GM21447 (cell line): ENCODE results near the gene CELA2B.
"Not testable (repeated sequence)": the region's sequence is repeated elsewhere in the genome, so short reads cannot be mapped to it uniquely, and the experiment has no call there.

Experiments used
- ATAC-seq: cut with Tn5 transposase; IDR thresholded peaks from one replicate; pipeline ENCODE4 v1.9.1; 2021; ENCODE audit not compliant: unreplicated experiment

The CELA2B gene

DNA sequence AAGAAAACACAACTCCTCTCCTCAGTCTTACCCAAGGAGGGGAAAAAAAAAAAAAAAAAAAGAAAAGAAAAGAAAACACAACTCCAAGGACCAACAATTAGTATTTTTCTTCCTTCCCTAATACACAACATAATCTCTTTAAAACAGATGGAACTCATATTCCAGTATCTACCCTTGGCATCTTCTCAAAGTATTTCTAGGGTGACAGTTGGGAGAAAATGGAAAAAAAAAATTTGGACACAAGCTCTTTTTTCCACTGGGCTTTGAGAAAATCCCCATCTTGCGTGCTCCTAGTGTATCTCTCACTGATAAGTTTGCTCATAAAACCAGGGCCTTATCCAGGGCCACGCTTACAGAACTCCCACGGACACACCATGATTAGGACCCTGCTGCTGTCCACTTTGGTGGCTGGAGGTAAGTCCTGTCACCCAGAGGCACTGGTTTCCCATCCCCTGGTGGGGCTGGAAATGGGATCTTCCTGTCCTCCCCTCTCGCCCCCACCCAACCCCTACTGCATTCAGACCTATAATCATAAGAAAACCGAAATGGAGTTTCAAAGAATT lies at the start of gene CELA2B:
Gene CELA2B, plus strand, starts transcription at position 353 of the 563 bp plus-strand sequence. Its CDS starts 22 bp downstream, at position 375.
- no peak for ATAC-seq

DNA sequence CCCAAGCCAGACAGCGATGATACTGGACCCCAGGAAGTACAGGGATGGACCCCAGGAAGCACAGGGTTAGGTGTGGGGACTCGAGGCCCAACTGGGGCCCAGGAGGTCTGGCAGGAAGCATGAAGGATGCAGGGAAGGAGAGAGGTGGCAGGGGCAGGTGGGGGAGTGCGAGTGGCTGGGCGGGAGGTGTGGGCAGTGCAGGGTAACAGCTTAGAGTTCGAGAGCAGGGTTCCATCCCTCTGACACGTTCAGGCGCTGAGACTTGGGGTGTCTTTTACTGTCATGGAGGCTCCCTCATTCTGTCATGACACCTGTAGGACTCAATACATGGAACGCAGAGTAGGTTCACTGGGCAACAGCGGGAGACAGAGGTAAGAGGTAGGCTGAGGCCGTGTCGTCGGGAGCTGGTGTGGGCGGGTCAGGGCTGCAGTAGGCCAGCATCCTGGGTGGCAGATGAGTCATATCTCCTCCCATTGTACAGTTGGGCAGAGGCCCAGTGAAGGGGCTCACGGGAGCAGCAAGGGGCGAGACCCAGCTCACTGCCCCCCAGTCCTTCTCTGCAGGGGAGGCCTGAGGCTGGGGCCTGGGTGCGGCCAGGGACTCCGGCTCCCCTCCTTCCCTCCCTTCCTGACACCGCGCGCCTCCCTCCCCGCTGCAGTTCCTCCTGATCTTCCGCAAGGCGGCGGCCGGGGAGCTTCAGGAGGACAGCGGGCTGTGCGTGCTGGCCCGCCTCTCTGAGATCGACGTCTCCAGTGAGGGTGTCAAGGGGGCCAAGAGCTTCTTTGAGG lies 49.2 kb upstream of the CELA2B start:
- no peak for ATAC-seq

DNA sequence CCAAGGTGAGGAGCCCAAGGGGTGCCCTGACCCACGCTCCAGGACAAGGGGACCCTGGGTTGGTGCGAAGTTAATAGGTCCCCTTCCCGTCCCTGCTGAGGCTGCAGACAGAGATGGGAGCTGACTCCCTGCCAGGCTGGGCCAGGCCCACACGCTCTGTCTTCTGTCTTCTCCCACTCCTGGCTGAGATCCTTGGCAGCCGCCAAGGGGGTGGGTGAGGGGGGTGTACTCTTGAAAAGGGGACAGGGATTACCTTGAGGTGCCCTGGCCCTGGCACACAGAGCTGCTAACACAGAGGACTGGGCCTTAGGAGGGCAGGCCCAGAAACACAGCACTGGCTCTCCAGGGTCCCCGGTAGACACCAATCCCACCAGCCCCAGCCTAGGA lies 48.6 kb upstream of the CELA2B start:
- ATAC-seq: no peak

DNA sequence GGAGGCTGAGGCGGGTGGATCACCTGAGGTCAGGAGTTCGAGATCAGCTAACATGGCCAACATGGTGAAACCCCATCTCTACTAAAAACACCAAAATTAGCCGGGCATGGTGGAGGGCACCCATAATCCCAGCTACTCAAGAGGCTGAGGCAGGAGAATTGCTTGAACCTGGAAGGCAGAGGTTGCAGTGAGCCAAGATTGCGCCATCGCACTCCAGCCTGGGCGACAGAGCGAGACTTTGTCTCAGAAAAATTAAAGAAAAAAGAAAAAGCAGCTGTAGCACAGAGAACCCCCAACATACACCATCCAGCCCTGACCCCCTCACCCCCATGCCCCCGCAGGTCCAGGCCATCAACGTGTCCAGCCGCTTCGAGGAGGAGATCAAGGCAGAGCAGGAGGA lies 47.7 kb upstream of the CELA2B start:
- not testable (repeated sequence) for ATAC-seq

DNA sequence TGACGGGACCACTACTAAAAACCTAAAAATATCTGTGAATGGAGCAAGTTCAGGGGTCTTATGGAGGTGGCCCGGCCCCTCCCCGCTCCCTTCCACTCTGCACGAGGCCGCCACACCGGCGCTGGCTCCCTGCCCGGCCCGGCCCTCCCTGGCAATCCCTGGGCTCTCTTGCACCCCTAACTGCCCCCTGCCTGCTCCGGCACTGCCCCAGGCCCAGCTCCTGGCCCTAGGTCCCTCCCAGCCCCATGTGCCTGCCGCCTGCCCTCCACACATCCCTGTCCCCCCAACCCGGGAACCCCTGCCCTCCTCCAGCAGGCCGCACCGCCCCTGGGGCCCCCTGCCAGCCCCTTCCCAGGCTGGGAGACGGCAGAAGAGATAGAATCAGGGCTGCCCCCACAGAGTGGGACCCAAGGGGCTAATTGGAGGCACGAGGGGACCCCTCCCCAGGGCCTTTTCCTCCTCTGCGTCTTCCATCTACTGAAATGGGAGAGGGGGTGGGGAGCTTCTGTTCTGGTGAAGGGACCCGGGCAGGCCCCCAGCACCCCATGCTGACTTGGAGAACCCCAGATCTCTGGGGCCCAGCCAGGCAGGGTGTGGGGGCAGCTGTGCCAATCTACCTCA lies 47.0 kb upstream of the CELA2B start:
- ATAC-seq: no peak

DNA sequence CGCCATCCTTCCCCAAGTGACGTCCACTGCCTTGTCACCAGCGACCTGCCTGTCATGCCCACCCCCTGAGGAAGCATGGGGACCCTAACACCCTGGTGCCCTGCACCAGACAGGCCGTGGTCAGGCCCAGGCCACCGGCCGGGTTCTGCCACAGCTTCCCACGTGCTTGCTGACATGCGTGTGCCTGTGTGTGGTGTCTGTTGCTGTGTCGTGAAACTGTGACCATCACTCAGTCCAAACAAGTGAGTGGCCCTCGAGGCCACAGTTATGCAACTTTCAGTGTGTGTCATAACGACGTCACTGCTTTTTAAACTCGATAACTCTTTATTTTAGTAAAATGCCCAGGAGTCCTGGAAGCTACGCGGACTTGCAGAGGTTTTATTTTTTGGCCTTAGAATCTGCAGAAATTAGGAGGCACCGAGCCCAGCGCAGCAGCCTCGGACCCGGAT lies 46.2 kb upstream of the CELA2B start:
- no peak for ATAC-seq

DNA sequence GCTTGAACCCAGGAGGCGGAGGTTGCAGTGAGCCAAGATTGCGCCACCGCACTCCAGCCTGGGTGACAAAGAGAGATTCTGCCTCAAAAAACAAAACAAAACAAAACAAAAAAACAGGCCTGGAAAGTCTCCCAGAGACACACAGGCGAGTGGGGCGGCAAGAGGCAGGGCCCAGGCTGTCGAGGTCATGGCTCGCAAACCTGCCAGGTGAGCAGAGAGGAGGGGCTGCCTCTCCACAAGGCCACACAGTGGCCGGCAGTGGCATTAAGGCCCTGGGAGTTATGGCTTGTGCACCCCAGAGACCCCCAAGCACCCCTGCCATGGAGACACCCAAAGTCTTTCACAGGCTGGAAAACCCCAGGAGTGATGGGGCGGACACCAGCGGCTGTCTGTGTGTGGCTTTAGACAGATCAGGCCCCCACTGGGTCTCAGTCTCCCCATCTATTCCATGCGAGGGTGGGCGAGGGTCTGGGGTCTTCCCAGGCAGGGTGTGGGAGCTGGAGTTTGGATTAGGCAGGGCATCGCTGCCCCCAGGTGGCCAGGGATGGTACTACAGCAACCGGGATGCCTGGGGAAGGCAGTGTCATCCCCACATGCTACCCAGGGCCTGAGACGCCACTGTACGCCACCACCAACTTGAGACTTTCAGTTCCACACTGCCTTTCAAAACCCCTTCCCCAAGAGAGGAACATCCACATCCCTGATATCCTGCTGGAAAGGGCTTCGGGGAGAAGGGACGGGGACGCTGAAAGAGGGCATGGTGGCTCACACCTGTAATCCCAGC lies 44.9 kb upstream of the CELA2B start:
- ATAC-seq: no peak

DNA sequence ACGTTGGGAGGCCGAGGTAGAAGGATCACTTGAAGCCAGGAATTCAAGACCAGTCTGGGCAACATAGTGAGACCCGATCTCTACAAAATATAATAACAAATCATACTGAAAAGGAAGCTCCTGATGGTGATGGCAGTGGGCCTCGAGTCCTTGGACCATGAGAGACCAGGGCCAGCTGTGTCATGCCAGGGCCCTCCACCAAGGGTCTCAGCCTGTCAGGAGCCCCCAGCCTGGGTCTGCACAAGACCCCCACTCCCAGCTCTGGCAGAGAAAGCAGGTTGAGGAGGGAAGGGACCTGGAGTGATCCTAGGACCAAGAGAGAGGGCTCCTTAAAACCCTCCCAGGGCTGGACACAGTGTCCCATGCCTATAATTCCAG lies 44.3 kb upstream of the CELA2B start:
- ATAC-seq: no peak

DNA sequence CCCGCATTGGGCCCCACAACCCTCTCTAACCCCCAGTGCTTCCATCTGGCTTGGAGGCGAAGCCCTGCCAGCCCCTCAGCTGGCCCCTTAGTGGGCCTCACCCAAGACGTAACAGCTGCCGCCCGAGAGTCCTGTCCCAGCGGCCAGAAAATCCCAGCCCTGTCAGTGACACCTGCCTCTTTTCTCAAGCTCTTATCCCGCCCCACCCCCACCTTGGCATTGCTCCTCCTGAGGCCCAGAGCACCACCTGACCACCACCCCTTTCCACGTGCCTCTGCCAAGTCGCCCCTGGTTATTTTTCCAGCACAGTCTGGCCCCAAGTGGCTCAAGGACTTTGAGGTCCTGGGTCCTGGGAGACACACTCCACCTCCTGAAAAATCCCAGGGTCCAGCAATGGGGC lies 43.6 kb upstream of the CELA2B start:
- no peak for ATAC-seq

DNA sequence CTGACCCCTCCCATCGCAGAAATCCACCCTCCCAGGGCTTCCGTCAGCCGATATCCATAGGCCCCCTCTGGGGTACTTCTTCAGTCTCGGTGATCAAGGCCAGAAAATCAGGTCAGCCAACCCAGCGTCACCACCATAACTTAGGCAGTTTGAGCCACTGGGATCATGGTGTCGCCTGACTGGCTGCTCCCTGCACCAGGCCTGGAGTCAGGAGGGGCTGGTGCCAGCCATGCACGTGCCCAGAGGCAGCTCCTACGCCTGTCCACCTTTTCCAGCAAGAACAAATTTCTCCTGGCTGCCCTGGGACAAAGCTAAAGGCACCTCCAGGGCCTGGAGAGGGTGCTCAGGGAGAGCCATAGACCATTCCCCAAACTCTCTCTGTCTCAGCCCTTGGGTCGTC lies 42.4 kb upstream of the CELA2B start:
- ATAC-seq: no peak

DNA sequence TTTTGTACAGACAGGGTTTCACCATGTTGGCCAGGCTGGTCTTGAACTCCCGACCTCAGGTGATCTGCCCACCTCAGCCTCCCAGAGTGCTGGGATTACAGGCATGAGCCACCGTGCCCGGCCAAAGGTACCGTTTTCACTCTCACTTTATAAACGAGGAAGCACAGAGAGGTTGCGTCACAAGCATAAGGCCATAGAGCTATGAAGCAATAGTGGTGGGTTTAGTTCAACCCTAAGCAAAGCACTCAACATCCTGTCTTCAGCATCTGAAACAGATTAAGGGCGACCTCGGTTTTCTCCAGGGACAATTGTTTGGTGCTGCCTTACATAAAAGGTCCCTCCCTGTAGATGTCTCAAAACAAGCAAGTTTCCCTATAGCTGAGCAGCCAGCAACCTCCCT lies 41.2 kb upstream of the CELA2B start:
- ATAC-seq: not testable (repeated sequence)

DNA sequence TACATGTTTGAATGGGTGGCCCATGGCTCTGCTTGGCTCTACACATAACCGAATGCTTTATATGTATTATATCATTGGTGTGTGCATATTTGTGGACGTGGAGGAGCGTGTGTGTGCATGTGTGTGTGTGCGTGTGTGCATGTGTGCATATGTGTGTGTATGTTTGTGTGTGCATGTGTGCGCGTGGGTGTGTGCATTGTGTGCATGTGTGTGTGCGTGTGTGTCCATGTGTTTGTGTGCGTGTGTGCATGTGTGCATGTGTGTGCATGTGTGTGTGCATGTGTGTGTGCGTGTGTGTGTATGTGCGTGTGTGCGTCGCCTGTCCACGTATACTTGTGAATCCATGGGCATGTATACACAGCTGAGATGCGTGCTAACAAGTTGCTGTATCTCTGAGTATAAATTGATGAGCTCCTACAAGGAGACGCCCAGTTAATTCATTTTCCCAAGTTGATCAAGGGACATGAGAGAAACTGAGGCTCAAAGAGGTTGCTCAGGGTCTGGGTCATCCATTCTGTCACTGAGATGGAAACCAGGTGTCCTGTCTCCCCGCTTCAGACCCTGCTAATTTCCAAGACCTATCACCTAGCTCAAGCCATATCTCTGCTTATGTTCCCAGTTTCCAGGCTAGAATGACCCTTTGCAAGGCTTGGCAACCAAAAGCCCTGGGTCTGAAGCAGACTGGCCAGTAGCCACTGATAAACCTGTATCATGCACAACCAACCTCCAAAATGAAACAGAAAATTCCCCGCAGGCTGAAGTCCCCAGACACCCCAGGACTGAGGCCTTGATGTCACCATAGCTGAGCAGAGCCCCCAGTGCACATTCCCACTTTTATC lies 40.4 kb upstream of the CELA2B start:
- no peak for ATAC-seq

DNA sequence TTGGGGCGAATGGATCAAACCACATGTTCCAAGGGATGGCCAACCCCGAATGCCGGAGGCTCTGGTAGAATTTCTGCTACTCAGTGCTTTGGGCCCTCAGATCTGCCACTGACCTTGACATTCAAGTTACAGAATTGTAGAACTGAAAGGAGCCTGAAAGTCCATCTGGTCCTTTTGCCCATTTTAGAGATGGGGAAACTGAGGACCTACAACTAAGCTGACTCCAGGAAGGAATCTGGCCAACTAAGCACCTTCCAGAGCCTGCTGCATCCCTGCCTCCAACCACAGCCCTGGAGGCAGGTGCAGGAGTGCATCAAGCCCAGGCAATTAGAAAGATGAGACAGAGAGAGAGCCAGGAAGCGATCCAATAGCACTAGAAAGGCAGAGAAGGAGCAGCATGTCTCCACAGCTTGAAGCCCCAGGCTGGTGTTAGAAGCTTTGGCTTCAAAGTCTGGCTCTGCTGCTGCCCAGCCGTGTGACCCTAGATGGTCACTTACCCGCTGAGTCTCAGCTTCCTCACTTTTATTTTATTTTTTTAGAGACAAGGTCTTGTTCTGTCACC lies 38.9 kb upstream of the CELA2B start:
- ATAC-seq: no peak

DNA sequence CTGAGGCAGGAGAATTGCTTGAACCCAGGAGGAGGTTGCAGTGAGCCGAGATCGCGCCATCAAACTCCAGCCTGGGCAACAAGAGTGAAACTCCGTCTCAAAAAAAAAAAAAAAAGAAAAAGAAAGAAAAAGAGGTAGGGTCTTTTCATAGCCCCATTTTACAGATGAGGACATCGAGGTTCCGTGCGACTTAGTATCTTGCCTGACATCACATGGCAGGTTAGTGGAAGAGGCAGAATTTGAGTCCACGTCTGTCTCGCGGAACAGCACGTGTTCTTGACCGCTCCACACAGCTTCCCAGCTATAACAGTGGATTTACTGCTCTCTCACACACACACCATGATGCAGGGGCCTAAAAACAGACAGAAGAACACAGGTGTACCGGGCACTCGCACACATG lies 36.6 kb upstream of the CELA2B start:
- ATAC-seq: no peak

DNA sequence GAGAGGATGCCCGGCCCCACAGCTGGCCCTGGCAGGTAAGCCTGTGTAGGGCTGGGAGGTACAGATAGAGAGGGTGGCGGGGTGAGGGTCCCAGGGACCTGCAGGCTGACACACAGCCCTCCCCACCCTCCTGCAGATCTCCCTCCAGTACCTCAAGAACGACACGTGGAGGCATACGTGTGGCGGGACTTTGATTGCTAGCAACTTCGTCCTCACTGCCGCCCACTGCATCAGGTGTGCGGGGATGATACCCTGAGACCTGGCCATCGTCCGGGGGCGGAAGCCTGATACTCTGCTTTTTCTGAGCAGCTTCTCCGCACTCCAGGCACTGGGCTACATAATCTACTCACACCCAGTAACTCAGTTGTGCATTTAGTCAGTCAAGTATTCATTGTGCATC lies 35.5 kb upstream of the CELA2B start:
- no peak for ATAC-seq

DNA sequence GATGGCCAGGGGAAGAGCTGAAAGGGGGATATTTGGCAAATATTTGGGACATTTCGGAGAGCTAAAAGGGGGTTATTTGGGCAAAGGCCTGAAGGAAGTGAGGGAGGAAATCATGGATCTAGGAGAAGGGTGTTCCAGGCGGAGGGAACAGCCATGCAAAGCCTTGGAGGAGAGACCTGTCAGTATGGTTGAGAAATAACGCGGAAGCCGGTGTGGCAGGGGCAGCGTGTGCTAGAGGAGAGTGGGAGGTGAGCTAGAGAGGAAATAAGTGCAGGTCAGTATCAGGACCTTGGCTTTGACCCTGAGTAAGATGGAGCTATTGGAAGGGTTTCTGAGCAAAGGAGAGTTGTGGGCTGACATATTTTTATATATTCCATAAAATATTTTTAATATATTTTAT lies 34.7 kb upstream of the CELA2B start:
- no peak for ATAC-seq

DNA sequence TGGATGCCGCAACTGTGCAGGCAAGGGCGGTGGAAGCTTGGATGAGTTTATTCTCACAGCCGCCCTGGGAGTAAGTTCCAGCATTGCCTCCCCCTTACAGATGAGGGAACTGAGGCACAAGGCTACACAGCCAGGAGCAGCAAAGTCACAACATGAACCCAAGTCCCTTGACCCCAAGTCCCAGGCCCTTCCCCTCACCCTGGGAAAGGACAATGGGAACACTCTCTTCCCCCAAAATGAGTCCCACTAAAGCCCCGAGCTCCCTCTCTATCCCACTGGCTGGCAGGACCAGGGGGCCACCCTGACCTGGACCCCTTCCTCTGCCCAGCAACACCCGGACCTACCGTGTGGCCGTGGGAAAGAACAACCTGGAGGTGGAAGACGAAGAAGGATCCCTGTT lies 33.8 kb upstream of the CELA2B start:
- ATAC-seq: no peak

DNA sequence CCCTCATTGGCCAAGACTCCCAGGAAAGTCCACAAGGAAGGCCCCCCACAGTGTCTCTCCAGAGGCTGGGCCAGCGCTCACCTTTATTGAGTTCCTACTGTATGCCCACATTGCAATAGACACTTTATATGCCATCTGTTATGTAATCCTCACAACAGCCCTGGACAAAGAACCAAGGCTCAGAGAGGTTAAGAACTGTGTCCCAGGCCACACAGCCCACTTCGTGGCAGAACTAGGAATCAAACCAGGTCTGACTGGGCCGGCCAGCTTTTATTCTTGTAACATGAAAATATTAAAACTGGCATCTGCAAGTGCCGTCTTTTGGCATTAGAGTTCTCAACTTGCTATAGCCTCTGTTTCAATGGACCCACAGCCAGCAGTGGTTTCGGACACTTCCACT lies 33.1 kb upstream of the CELA2B start:
- ATAC-seq: no peak

DNA sequence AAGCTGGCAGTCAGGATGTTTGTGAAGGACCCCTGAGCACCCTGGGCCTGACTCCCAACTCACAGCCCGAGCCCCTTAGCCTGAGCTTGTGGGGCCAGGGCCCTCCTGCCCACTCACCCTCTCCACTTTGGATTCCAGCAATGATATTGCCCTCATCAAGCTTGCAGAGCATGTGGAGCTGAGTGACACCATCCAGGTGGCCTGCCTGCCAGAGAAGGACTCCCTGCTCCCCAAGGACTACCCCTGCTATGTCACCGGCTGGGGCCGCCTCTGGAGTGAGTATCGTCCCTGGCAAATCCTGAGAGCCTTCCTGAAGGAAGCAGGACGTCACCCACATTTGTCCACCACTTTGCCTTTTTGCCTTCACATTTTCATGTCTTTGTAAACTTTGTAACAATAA lies 32.6 kb upstream of the CELA2B start:
- no peak for ATAC-seq
